H1 (cell line): ENCODE results near the gene THSD1. TPM values are rescaled to one million over a fixed set of nuclear protein-coding genes. Genes with fewer than 3 reads are reported as not detected.

Experiments
- CTCF ChIA-PET: fragments of 300-600 bp; sonication (Branson Sonifier 250); formaldehyde crosslinking; loops from one replicate; lab custom pipeline; 2021; ENCODE audit not compliant: partially characterized antibody; lab: Charles Lee
- POLR2A ChIA-PET: fragments of 300-600 bp; sonication (Branson Sonifier 250); formaldehyde crosslinking; loops from one replicate; lab custom pipeline; 2021; ENCODE audit warnings: inconsistent platforms; ENCODE audit not compliant: partially characterized antibody; lab: Charles Lee
- DNase-seq, 2 experiments: peaks; one replicate each; pipeline versions ENCODE4 v3.0.0 to v3.0.0-alpha.2; 2010 to 2022; ENCODE audit warnings: low spot score in 2 of 2, low read depth in 1 of 2, mixed read lengths in 1 of 2
- FAIRE-seq: peaks from 2 replicates; lab custom pipeline; 2011; peaks lifted over from hg19 to GRCh38; lab: Jason Lieb, UNC
- H2AFZ ChIP-seq: 2 replicates; pipeline ENCODE4 v1.8.1; 2012; ENCODE audit warnings: low read length, inconsistent platforms
- H2AK5ac ChIP-seq: 2 replicates; pipeline ENCODE4 v1.6.1; 2013; ENCODE audit warnings: low read depth, low read length
- H2BK120ac ChIP-seq: replicated peaks from 2 replicates; pipeline ENCODE3; 2013; ENCODE audit warnings: low read depth, low read length, inconsistent platforms
- H2BK12ac ChIP-seq: 2 replicates; pipeline ENCODE4 v1.6.1; 2013; ENCODE audit warnings: low read depth, low read length
- H2BK15ac ChIP-seq: 2 replicates; pipeline ENCODE4 v1.6.1; 2013; ENCODE audit warnings: low read length
- H2BK20ac ChIP-seq: 2 replicates; pipeline ENCODE4 v1.6.1; 2013; ENCODE audit warnings: low read length
- H2BK5ac ChIP-seq: 2 replicates; pipeline ENCODE4 v1.6.1; 2013; ENCODE audit warnings: low read depth, low read length
- H3K14ac ChIP-seq: 2 replicates; pipeline ENCODE4 v1.6.1; 2013; ENCODE audit warnings: inconsistent platforms; ENCODE audit not compliant: insufficient read length
- H3K18ac ChIP-seq: 2 replicates; pipeline ENCODE4 v1.6.1; 2013; ENCODE audit warnings: low read length; ENCODE audit errors: extremely low read depth
- H3K23ac ChIP-seq: 2 replicates; pipeline ENCODE4 v1.6.1; 2013; ENCODE audit warnings: inconsistent platforms; ENCODE audit not compliant: insufficient read length
- H3K23me2 ChIP-seq: 2 replicates; pipeline ENCODE4 v1.6.1; 2013; ENCODE audit warnings: low read depth, low read length
- H3K27ac ChIP-seq: 2 replicates; pipeline ENCODE4 v1.6.1; 2011; ENCODE audit warnings: low read depth, low read length, inconsistent platforms
- H3K27me3 ChIP-seq, 4 experiments: replicated peaks in 1 of 4; 1 replicate in 1 of 4; 2 replicates in 3 of 4; pipeline versions ENCODE4 v1.6.1 to v1.8.1; 2011 to 2013; ENCODE audit warnings: low read length in 3 of 4, mild to moderate bottlenecking in 3 of 4, inconsistent platforms in 2 of 4, mixed read lengths in 2 of 4, moderate library complexity in 1 of 4; ENCODE audit not compliant: control insufficient read depth in 3 of 4, insufficient read depth in 3 of 4; ENCODE audit errors: extremely low read depth in 1 of 4
- H3K36me3 ChIP-seq, 4 experiments: 2 replicates each; pipeline versions ENCODE4 v1.6.1 to v1.8.1; 2011 to 2013; ENCODE audit warnings: mild to moderate bottlenecking in 4 of 4, low read length in 3 of 4, moderate library complexity in 2 of 4, control low read depth in 1 of 4, inconsistent platforms in 1 of 4; ENCODE audit not compliant: insufficient read depth in 4 of 4, control insufficient read depth in 2 of 4
- H3K4ac ChIP-seq: replicated peaks from 2 replicates; pipeline ENCODE3; 2013; ENCODE audit warnings: low read length, low read depth, mixed read lengths, inconsistent platforms; ENCODE audit not compliant: insufficient read length
- H3K4me1 ChIP-seq, 4 experiments: replicated peaks in 1 of 4; 1 replicate in 1 of 4; 2 replicates in 3 of 4; pipeline versions ENCODE4 v1.6.1 to v1.8.1; 2011 to 2013; ENCODE audit warnings: low read length in 3 of 4, inconsistent platforms in 2 of 4, mixed read lengths in 1 of 4; ENCODE audit not compliant: insufficient read depth in 4 of 4, control insufficient read depth in 3 of 4
- H3K4me2 ChIP-seq, 2 experiments: 2 replicates each; pipeline versions ENCODE4 v1.6.1 to v1.8.1; 2011 to 2013; ENCODE audit warnings: low read depth in 2 of 2, low read length in 2 of 2, control low read depth in 1 of 2, inconsistent platforms in 1 of 2, mild to moderate bottlenecking in 1 of 2; ENCODE audit not compliant: insufficient read depth in 1 of 2
- H3K4me3 ChIP-seq, 4 experiments: fragments of 200-600, 300-600 bp in 1 of 4; sonication (generic), shearing (Covaris generic), sonication (Bioruptor Twin) in 1 of 4; 2 replicates each; pipeline versions ENCODE4 v1.5.1 to v1.8.1; 2011 to 2016; ENCODE audit warnings: low read length in 4 of 4, low read depth in 3 of 4, control low read depth in 2 of 4, inconsistent platforms in 2 of 4, mild to moderate bottlenecking in 2 of 4, mixed read lengths in 1 of 4, moderate library complexity in 1 of 4; ENCODE audit not compliant: insufficient read depth in 2 of 4; ENCODE audit errors: extremely low read depth in 1 of 4
- H3K56ac ChIP-seq: replicated peaks from 2 replicates; pipeline ENCODE3; 2013; ENCODE audit warnings: low read depth, mild to moderate bottlenecking, mixed read lengths, low read length, inconsistent platforms; ENCODE audit not compliant: insufficient read length
- H3K79me1 ChIP-seq: 2 replicates; pipeline ENCODE4 v1.6.1; 2013; ENCODE audit warnings: low read depth, low read length, control low read depth
- H3K79me2 ChIP-seq, 2 experiments: 2 replicates each; pipeline versions ENCODE4 v1.6.1 to v1.8.1; 2012 to 2013; ENCODE audit warnings: low read length in 2 of 2, mild to moderate bottlenecking in 2 of 2, inconsistent platforms in 1 of 2; ENCODE audit not compliant: insufficient read depth in 2 of 2, control insufficient read depth in 1 of 2
- H3K9ac ChIP-seq, 4 experiments: replicated peaks in 1 of 4; 1 replicate in 1 of 4; 2 replicates in 3 of 4; pipeline versions ENCODE4 v1.6.1 to v1.8.1; 2011 to 2013; ENCODE audit warnings: low read depth in 3 of 4, low read length in 3 of 4, control low read depth in 2 of 4, mild to moderate bottlenecking in 2 of 4, moderate library complexity in 2 of 4, inconsistent platforms in 1 of 4; ENCODE audit errors: extremely low read depth in 1 of 4
- H3K9me3 ChIP-seq, 2 experiments: 2 replicates each; pipeline versions ENCODE4 v1.6.1 to v1.8.1; 2012 to 2013; ENCODE audit warnings: mild to moderate bottlenecking in 2 of 2, moderate library complexity in 2 of 2, control low read depth in 1 of 2, inconsistent platforms in 1 of 2, low read depth in 1 of 2, low read length in 1 of 2, mixed read lengths in 1 of 2; ENCODE audit not compliant: insufficient read depth in 2 of 2
- H4K20me1 ChIP-seq, 2 experiments: replicated peaks in 1 of 2; 2 replicates each; pipeline versions ENCODE3 to v1.8.1; 2011 to 2013; ENCODE audit warnings: inconsistent platforms in 2 of 2, low read length in 2 of 2, mild to moderate bottlenecking in 1 of 2; ENCODE audit not compliant: insufficient read depth in 2 of 2, control insufficient read depth in 1 of 2
- H4K5ac ChIP-seq: 2 replicates; pipeline ENCODE4 v1.6.1; 2013; ENCODE audit warnings: low read length, low read depth, mixed read lengths, inconsistent platforms; ENCODE audit not compliant: insufficient read length
- H4K8ac ChIP-seq: 2 replicates; pipeline ENCODE4 v1.8.0; 2013; ENCODE audit warnings: mild to moderate bottlenecking, moderate library complexity, low read length, inconsistent platforms; ENCODE audit not compliant: insufficient read depth; ENCODE audit errors: extremely low read depth
- H4K91ac ChIP-seq: replicated peaks from 2 replicates; pipeline ENCODE3; 2013; ENCODE audit warnings: low read length, mixed read lengths, inconsistent platforms; ENCODE audit not compliant: insufficient read length
- BCL11A ChIP-seq, 2 experiments: IDR thresholded peaks; one replicate each; pipeline ENCODE4 v1.6.1; 2011; ENCODE audit warnings: low read depth in 2 of 2, low read length in 2 of 2, mild to moderate bottlenecking in 2 of 2
- CBX8 ChIP-seq: fragments of 300-800, 300-1000 bp; sonication (generic); IDR thresholded peaks from 2 replicates; pipeline ENCODE4 v1.7.1; 2016; ENCODE audit warnings: low read depth, low read length, borderline replicate concordance
- CHD2 ChIP-seq: IDR thresholded peaks from 2 replicates; pipeline ENCODE4 v1.6.1; 2012; ENCODE audit warnings: low read length, improper control_type of control experiment
- EZH2 ChIP-seq: fragments of 200-600 bp; sonication (generic); IDR thresholded peaks from 2 replicates; pipeline ENCODE4 v1.7.1; 2012; ENCODE audit warnings: low read depth, mild to moderate bottlenecking, moderate library complexity, low read length, inconsistent platforms; ENCODE audit not compliant: severe bottlenecking
- JUND ChIP-seq: IDR thresholded peaks from 2 replicates; pipeline ENCODE4 v1.6.1; 2011; ENCODE audit warnings: mild to moderate bottlenecking, improper control_type of control experiment, low read length
- NRF1 ChIP-seq: IDR thresholded peaks from 2 replicates; pipeline ENCODE4 v1.6.1; 2011; ENCODE audit warnings: mild to moderate bottlenecking, low read depth, low read length, improper control_type of control experiment
- POLR2AphosphoS5 ChIP-seq: IDR thresholded peaks from 2 replicates; pipeline ENCODE4 v1.6.1; 2011; ENCODE audit warnings: low read depth, low read length
- SP4 ChIP-seq: IDR thresholded peaks from 2 replicates; pipeline ENCODE4 v1.6.1; 2012; ENCODE audit warnings: low read length, inconsistent platforms
- SUZ12 ChIP-seq: fragments of 200-600 bp; sonication (generic); IDR thresholded peaks from 2 replicates; pipeline ENCODE4 v1.6.1; 2012; ENCODE audit warnings: mild to moderate bottlenecking, inconsistent platforms, low read length, moderate library complexity, mixed read lengths
- TBP ChIP-seq: IDR thresholded peaks from 2 replicates; pipeline ENCODE4 v1.6.1; 2011; ENCODE audit warnings: low read depth, low read length, improper control_type of control experiment
- TEAD4 ChIP-seq: IDR thresholded peaks from 2 replicates; pipeline ENCODE4 v1.6.1; 2012; ENCODE audit warnings: low read depth, low read length, inconsistent platforms, mixed read lengths
- WGBS, 2 experiments: shearing (Covaris generic) in 1 of 2; methylation state at CpG; one replicate each; pipeline versions ENCODE4 v1.1.6 to v1.1.7; 2013 to 2015; ENCODE audit warnings: low lambda C conversion rate in 2 of 2, mixed read lengths in 2 of 2, inconsistent platforms in 1 of 2, low coverage in 1 of 2, missing lambda C conversion rate in 1 of 2; ENCODE audit not compliant: insufficient replicate concordance in 2 of 2, insufficient coverage in 1 of 2, insufficient read length in 1 of 2; ENCODE audit errors: extremely low coverage in 1 of 2, missing lambda C conversion rate in 1 of 2; 5-methylcytosine and 5-hydroxymethylcytosine counted together
- polyA plus RNA-seq, 7 experiments: library from polyadenylated mRNA; depleted of rRNA in 3 of 7; stranded (reverse) in 5 of 7; unstranded in 2 of 7; fragments of >200 nt in 5 of 7; fragments of 200-250 nt in 2 of 7; gene quantifications; 1 replicate in 5 of 7; 2 replicates in 1 of 7; 4 replicates in 1 of 7; pipeline versions ENCODE4 v1.2.1 to v1.2.3, GENCODE V29; 2011 to 2013; ENCODE audit warnings: missing spikeins in 2 of 7, mixed read lengths in 2 of 7
- total RNA-seq: library from RNA; stranded (reverse); fragmentation: NEBNext Ultra II Directional; extraction: Animal tissue kit (Norgen Biotek cat#: 25700); gene quantifications from 2 replicates; pipeline ENCODE4 v1.2.1, GENCODE V29; 2021

The THSD1 gene
- total and polyA plus RNA-seq, 2 of the 8 experiments (the other 6 are each of a cell fraction or from before 2014, with no cell fraction given) = 0.17 to 0.35 TPM

DNA sequence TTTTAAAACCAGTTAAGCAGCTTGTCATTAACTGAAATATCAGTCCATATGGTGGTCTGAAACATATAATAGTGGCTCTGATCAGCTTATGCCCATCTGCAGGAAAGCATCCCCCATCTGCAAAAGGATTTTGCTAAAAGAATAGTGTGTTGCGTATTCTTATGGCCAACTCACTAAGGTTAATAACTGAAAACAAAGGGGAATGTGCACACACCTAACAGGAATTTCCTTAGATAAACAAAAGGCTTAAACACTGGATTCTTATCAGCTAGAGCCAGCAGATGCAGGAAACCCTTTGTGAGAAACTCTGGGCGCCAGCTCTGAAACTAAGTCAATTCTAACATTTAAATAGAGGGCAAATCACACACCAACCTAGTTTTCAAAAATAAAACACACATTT lies 22.3 kb upstream of the THSD1 start:
- no peak overlapping the region for H4K91ac ChIP-seq
- H2BK12ac ChIP-seq = no peak overlapping the region
- H2BK15ac ChIP-seq = no peak overlapping the region
- H3K79me1 ChIP-seq = no peaks in the 10 kb centered on the region
- 90% methylated on average over 2 of the region's 2 CpGs; no CpG with 5 or more reads in 1 of the 2 experiments for WGBS, 2 experiments
- H4K20me1 ChIP-seq = no peaks in the 10 kb centered on the region
- H2AK5ac ChIP-seq = no peak overlapping the region
- FAIRE-seq (no peak), DNase-seq (no peak)
- H2AFZ ChIP-seq = no peak overlapping the region
- H3K4me3 ChIP-seq = no peak overlapping the region
- H3K56ac ChIP-seq = no peak overlapping the region
- no peak overlapping the region for H3K27ac ChIP-seq
- TF ChIP-seq JUND (no peak), TEAD4 (no peak), SUZ12 (no peak), NRF1 (no peak), SP4 (no peak), BCL11A (IDR thresholded peaks at IDR 0.05; ENCODE audit: low read depth in 2 of 2, low read length in 2 of 2) (no peak), EZH2 (no peak), CBX8 (no peak), CHD2 (no peak), TBP (no peak), POLR2AphosphoS5 (no peak)
- peaks cover 0 to 20% (median 4%) of the 10 kb centered on the region in 4 experiments; a peak in 5 of 8 replicates for H3K36me3 ChIP-seq
- no peak overlapping the region for H3K23ac ChIP-seq
- H2BK5ac ChIP-seq = no peak overlapping the region
- no peaks in the 10 kb centered on the region for H3K9me3 ChIP-seq
- no peak overlapping the region for H4K5ac ChIP-seq
- no peaks in the 10 kb centered on the region for H3K27me3 ChIP-seq
- ChIA-PET CTCF (interaction anchor here (1.1 kb wide), 1 partner anchor 19 kb away, joined by 3 read pairs; no protein-coding TSS in a partner anchor), POLR2A (no interaction called here)
- no peaks in the 10 kb centered on the region for H3K4me1 ChIP-seq
- no peaks in the 10 kb centered on the region for H3K23me2 ChIP-seq
- H3K18ac ChIP-seq = no peak overlapping the region
- no peak overlapping the region for H3K14ac ChIP-seq
- no peak overlapping the region for H3K4ac ChIP-seq
- H2BK120ac ChIP-seq = no peak overlapping the region
- H3K79me2 ChIP-seq = no peaks in the 10 kb centered on the region
- H4K8ac ChIP-seq = no peak overlapping the region
- H3K9ac ChIP-seq = no peak overlapping the region
- H3K4me2 ChIP-seq = no peak overlapping the region
- H2BK20ac ChIP-seq = no peak overlapping the region
